B cell (primary cell): ENCODE data around the gene PFAS. TPM values are rescaled to one million over a fixed set of nuclear protein-coding genes. Genes with fewer than 3 reads are reported as not detected.
"Not testable (repeated sequence)": the region's sequence is repeated elsewhere in the genome, so short reads cannot be mapped to it uniquely, and the experiment has no call there.

Experiments used
- ATAC-seq: fragments of 200-7000 bp; cut with Tn5 transposase; one replicate; pipeline ENCODE4 v1.10.0; 2021; ENCODE audit warnings: low read depth, mild to moderate bottlenecking, moderate number of reproducible peaks, moderate library complexity
- CTCF ChIA-PET: fragments of 350-600 bp; sonication (Branson Sonifier 250); formaldehyde crosslinking; loops from one replicate; lab custom pipeline; 2021; ENCODE audit warnings: antibody characterized with exemption, inconsistent platforms; lab: Charles Lee
- POLR2A ChIA-PET: fragments of 350-600 bp; sonication (Branson Sonifier 250); formaldehyde crosslinking; loops from one replicate; lab custom pipeline; 2021; ENCODE audit warnings: antibody characterized with exemption; lab: Charles Lee
- DNase-seq: peaks from one replicate; pipeline ENCODE4 v3.0.0; 2013
- H2AFZ ChIP-seq: 2 replicates; pipeline ENCODE4 v1.6.1; 2012; ENCODE audit warnings: mild to moderate bottlenecking, low read depth, low read length; ENCODE audit not compliant: insufficient read depth, poor library complexity, severe bottlenecking
- H3K27ac ChIP-seq, 2 donors: 1 replicate in 1 of 2; 2 replicates in 1 of 2; pipeline ENCODE4 v1.5.1; 2012 to 2013; ENCODE audit warnings: low read length in 2 of 2, mild to moderate bottlenecking in 2 of 2, moderate library complexity in 1 of 2
- H3K27me3 ChIP-seq, 4 experiments: fragments of 200-600 bp in 1 of 4; sonication (generic) in 1 of 4; replicated peaks in 1 of 4; 1 replicate in 2 of 4; 2 replicates in 2 of 4; pipeline versions ENCODE4 v1.6.1 to v1.7.0; 2013 to 2016; ENCODE audit warnings: low read length in 3 of 4, mild to moderate bottlenecking in 2 of 4, mixed read lengths in 1 of 4, moderate library complexity in 1 of 4; ENCODE audit not compliant: insufficient read depth in 4 of 4, control insufficient read depth in 3 of 4; ENCODE audit errors: control extremely low read depth in 1 of 4
- H3K36me3 ChIP-seq, 2 experiments: replicated peaks in 1 of 2; 1 replicate in 1 of 2; 2 replicates in 1 of 2; pipeline versions ENCODE4 v1.6.1 to v1.7.1; 2013; ENCODE audit warnings: low read length in 1 of 2; ENCODE audit not compliant: insufficient read depth in 2 of 2, control insufficient read depth in 1 of 2; ENCODE audit errors: control extremely low read depth in 1 of 2, extremely low read depth in 1 of 2
- H3K4me1 ChIP-seq, 2 donors: fragments of 200-600 bp in 1 of 2; sonication (generic) in 1 of 2; 1 replicate in 1 of 2; 2 replicates in 1 of 2; pipeline versions ENCODE4 v1.5.1 to v1.6.1; 2013 to 2017; ENCODE audit warnings: low read length in 2 of 2; ENCODE audit not compliant: control insufficient read depth in 2 of 2, insufficient read depth in 2 of 2
- H3K4me2 ChIP-seq: replicated peaks from 2 replicates; pipeline ENCODE3; 2012; ENCODE audit warnings: mild to moderate bottlenecking, low read depth, low read length; ENCODE audit not compliant: poor library complexity, severe bottlenecking
- H3K4me3 ChIP-seq, 5 experiments: fragments of 200-600 bp in 1 of 5; sonication (generic) in 1 of 5; 1 replicate in 3 of 5; 2 replicates in 2 of 5; pipeline versions ENCODE4 v1.5.1 to v1.7.0; 2011 to 2016; ENCODE audit warnings: low read length in 4 of 5, mild to moderate bottlenecking in 4 of 5, low read depth in 2 of 5, control low read depth in 1 of 5, moderate library complexity in 1 of 5; ENCODE audit not compliant: insufficient read depth in 1 of 5; ENCODE audit errors: control extremely low read depth in 1 of 5, extremely low read depth in 1 of 5
- H3K79me2 ChIP-seq: fragments of 200-600 bp; sonication (generic); one replicate; pipeline ENCODE4 v1.6.0; 2016; ENCODE audit warnings: low read length; ENCODE audit not compliant: control insufficient read depth, insufficient read depth
- H3K9ac ChIP-seq: fragments of 200-600 bp; sonication (generic); 2 replicates; pipeline ENCODE4 v1.6.1; 2017; ENCODE audit warnings: mild to moderate bottlenecking, low read length, moderate library complexity
- H3K9me3 ChIP-seq, 3 donors: one replicate each; pipeline versions ENCODE4 v1.6.1 to v1.7.1; 2013; ENCODE audit warnings: low read length in 2 of 3; ENCODE audit not compliant: control insufficient read depth in 2 of 3, insufficient read depth in 1 of 3; ENCODE audit errors: control extremely low read depth in 1 of 3
- H4K20me1 ChIP-seq: 2 replicates; pipeline ENCODE4 v1.6.0; 2012; ENCODE audit warnings: mild to moderate bottlenecking, low read length; ENCODE audit not compliant: insufficient read depth, control insufficient read depth, poor library complexity, severe bottlenecking
- H3K27ac Mint-ChIP-seq: one replicate; pipeline ENCODE4 v1.8.0; 2021; ENCODE audit warnings: mixed read lengths
- H3K27me3 Mint-ChIP-seq: one replicate; pipeline ENCODE4 v1.8.0; 2021; ENCODE audit warnings: mixed read lengths
- H3K4me1 Mint-ChIP-seq: one replicate; pipeline ENCODE4 v1.8.0; 2021; ENCODE audit warnings: mixed read lengths
- H3K4me3 Mint-ChIP-seq: one replicate; pipeline ENCODE4 v1.8.0; 2021; ENCODE audit warnings: mixed read lengths
- H3K9me3 Mint-ChIP-seq: one replicate; pipeline ENCODE4 v1.8.0; 2022; ENCODE audit warnings: mixed read lengths; ENCODE audit not compliant: insufficient read depth
- EZH2 ChIP-seq: IDR thresholded peaks from 2 replicates; pipeline ENCODE4 v1.6.1; 2012; ENCODE audit warnings: borderline replicate concordance, low read depth, mild to moderate bottlenecking, moderate library complexity, low read length; ENCODE audit not compliant: insufficient read depth, poor library complexity, severe bottlenecking
- WGBS: methylation state at CpG from one replicate; pipeline ENCODE4 v1.1.5; 2013; ENCODE audit warnings: missing lambda C conversion rate; ENCODE audit not compliant: insufficient coverage; 5-methylcytosine and 5-hydroxymethylcytosine counted together
- intact Hi-C: fragments of 100-400 bp; cut with micrococcal nuclease; formaldehyde crosslinking; loops from one replicate; pipeline ENCODE4 v1.10.0; 2022
- polyA plus RNA-seq: library from polyadenylated mRNA; depleted of rRNA; stranded (reverse); fragments of >200 nt; gene quantifications from 2 replicates; pipeline ENCODE4 v1.2.3, GENCODE V29; 2012
- total RNA-seq, 2 donors: library from RNA; stranded (reverse); fragments of 120-200 nt in 1 of 2; gene quantifications; 1 replicate in 1 of 2; 2 replicates in 1 of 2; pipeline versions ENCODE4 v1.2.3 to v1.2.4, GENCODE V29; 2013 to 2022
- TF ChIP-seq, protein P1 (sequence below): fragments of 200-600 bp; IDR thresholded peaks from one replicate; pipeline ENCODE4 v1.8.0; 2022; ENCODE audit warnings: antibody characterized with exemption, mild to moderate bottlenecking

Gene PFAS
- total and polyA plus RNA-seq, 2 donors (not counting 1 experiment from before 2014, with no cell fraction given) = 22.3 to 65.5 TPM

GRCh38 chr17:8249621-8250500 is 772 bp downstream of the PFAS start:
- no peak for ATAC-seq
- peaks cover 38% of the 10 kb centered on the region for H3K4me1 Mint-ChIP-seq
- CTCF ChIA-PET = interaction anchor here (0.9 to 5.1 kb wide), 5 partner anchors 26 to 184 kb away, joined by 3 to 72 read pairs (median 9); partner anchors contain the start of genes RANGRF and SLC25A35

DNA sequence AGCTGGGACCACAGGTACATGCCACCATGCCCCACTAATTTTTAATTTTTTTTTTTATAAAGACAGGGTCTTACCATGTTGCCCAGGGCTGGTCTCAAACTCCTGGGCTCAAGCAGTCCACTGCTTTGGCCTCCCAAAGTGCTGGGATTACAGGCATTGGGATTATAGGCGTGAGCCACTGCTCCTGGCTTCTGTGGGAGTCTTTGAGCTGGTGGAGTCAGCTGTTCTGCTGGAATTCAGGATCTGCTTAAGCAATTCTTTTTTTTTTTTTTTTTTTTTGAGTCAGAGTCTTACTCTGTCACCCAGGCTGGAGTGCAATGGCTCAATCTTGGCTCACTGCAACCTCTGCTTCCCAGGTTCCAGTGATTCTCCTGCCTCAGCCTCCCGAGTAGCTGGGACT is 2.3 kb downstream of the PFAS start:
- H2AFZ ChIP-seq, intact Hi-C loops, H3K9me3 ChIP-seq, H3K27ac Mint-ChIP-seq, H3K9ac ChIP-seq, H3K27ac ChIP-seq, POLR2A ChIA-PET, H3K27me3 Mint-ChIP-seq, H3K27me3 ChIP-seq, H3K4me2 ChIP-seq, DNase-seq, H3K9me3 Mint-ChIP-seq, H3K4me3 ChIP-seq, ATAC-seq, H4K20me1 ChIP-seq, H3K4me3 Mint-ChIP-seq: not testable (repeated sequence)
- WGBS = 100% methylated on average over 1 of the region's 2 CpGs
- Histone ChIP-seq H3K36me3 (peaks cover 0 to 22% of the 10 kb centered on the region in 2 experiments), H3K79me2 (peaks cover 31% of the 10 kb centered on the region), H3K4me1 (peaks cover 10 to 18% of the 10 kb centered on the region in 2 donors)
- peaks cover 25% of the 10 kb centered on the region for H3K4me1 Mint-ChIP-seq
- CTCF ChIA-PET = interaction anchor here (0.6 to 1.6 kb wide), 5 partner anchors 14 to 113 kb away, joined by 3 to 5 read pairs (median 3); no protein-coding TSS in a partner anchor

More at GRCh38 chr17:8249621-8250500, 772 bp downstream of the PFAS start:
- TF ChIP-seq EZH2 = no peak
- TF ChIP-seq, protein P1, sequence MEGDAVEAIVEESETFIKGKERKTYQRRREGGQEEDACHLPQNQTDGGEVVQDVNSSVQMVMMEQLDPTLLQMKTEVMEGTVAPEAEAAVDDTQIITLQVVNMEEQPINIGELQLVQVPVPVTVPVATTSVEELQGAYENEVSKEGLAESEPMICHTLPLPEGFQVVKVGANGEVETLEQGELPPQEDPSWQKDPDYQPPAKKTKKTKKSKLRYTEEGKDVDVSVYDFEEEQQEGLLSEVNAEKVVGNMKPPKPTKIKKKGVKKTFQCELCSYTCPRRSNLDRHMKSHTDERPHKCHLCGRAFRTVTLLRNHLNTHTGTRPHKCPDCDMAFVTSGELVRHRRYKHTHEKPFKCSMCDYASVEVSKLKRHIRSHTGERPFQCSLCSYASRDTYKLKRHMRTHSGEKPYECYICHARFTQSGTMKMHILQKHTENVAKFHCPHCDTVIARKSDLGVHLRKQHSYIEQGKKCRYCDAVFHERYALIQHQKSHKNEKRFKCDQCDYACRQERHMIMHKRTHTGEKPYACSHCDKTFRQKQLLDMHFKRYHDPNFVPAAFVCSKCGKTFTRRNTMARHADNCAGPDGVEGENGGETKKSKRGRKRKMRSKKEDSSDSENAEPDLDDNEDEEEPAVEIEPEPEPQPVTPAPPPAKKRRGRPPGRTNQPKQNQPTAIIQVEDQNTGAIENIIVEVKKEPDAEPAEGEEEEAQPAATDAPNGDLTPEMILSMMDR = no peak
- POLR2A ChIA-PET = interaction anchor here (3.6 to 5.9 kb wide), 3 partner anchors 26 to 62 kb away, joined by 24 to 158 read pairs (median 67); partner anchors contain the start of genes BORCS6 and RANGRF
- Mint-ChIP-seq H3K27me3 (no peaks in the 10 kb centered on the region), H3K9me3 (no peaks in the 10 kb centered on the region), H3K27ac (peak overlapping the region; percentile 100), H3K4me3 (peak overlapping the region; percentile 96)
- Histone ChIP-seq H3K9ac (peak overlapping the region; percentile 100), H3K4me1 (peaks cover 26 to 33% of the 10 kb centered on the region in 2 donors), H4K20me1 (peaks cover 6% of the 10 kb centered on the region), H3K27me3 (no peaks in the 10 kb centered on the region), H2AFZ (peak overlapping the region; percentile 86), H3K4me2 (peak overlapping the region; percentile 90), H3K36me3 (peaks cover under 1 to 15% of the 10 kb centered on the region in 2 experiments), H3K79me2 (peaks cover 47% of the 10 kb centered on the region), H3K4me3 (peak overlapping the region; percentile 65 to 100 (median 78)), H3K9me3 (no peaks in the 10 kb centered on the region), H3K27ac (peak overlapping the region; percentile 99 to 100)
- 27% methylated on average over 4 of the region's 10 CpGs for WGBS
- intact Hi-C loops = loop anchor here (1.0 to 5.0 kb wide), 7 partner anchors 38 to 563 kb away; partner anchors contain the start of genes AURKB, KRABD2, NDEL1 and RANGRF
- DNase-seq = no peak
